HG02870 (cell line): ENCODE results near the gene CLTRN.
"Not testable (repeated sequence)": the region's sequence is repeated elsewhere in the genome, so short reads cannot be mapped to it uniquely, and the experiment has no call there.

ENCODE experiments used
- ATAC-seq: cut with Tn5 transposase; IDR thresholded peaks from one replicate; pipeline ENCODE4 v1.9.1; 2021; ENCODE audit warnings: mild to moderate bottlenecking, moderate library complexity; ENCODE audit not compliant: unreplicated experiment

Gene CLTRN

GRCh38 chrX:15664487-15665444 is at the start of gene CLTRN:
CLTRN (minus strand) TSS chrX:15664805; CDS start chrX:15664775, 30 bp downstream.
- no peak for ATAC-seq

GRCh38 chrX:15704273-15704672 is 39.7 kb upstream of the CLTRN start:
- not testable (repeated sequence) for ATAC-seq

GRCh38 chrX:15703809-15704208 is 39.2 kb upstream of the CLTRN start:
- ATAC-seq, result peak; percentile 67

GRCh38 chrX:15702488-15703371 is 38.1 kb upstream of the CLTRN start:
- ATAC-seq, result no peak

- no peak for ATAC-seq
These were observed 31.9 kb upstream of the CLTRN start for GRCh38 chrX:15696516-15696915.

GRCh38 chrX:15694941-15695451 is 30.4 kb upstream of the CLTRN start:
- no peak for ATAC-seq

GRCh38 chrX:15686818-15687685 is 22.4 kb upstream of the CLTRN start:
- peak; percentile 86 for ATAC-seq

- no peak for ATAC-seq
These were observed 18.6 kb upstream of the CLTRN start for GRCh38 chrX:15683193-15683592.

- ATAC-seq, result no peak
These were observed 16.8 kb upstream of the CLTRN start for GRCh38 chrX:15681433-15681832.

- no peak for ATAC-seq
These were observed 15.8 kb upstream of the CLTRN start for GRCh38 chrX:15680401-15680800.

- ATAC-seq, result no peak
These were observed 14.6 kb upstream of the CLTRN start for GRCh38 chrX:15679246-15679645.

- ATAC-seq, result no peak
These were observed 13.7 kb upstream of the CLTRN start for GRCh38 chrX:15678339-15678738.

- no peak for ATAC-seq
These were observed 12.3 kb upstream of the CLTRN start for GRCh38 chrX:15676886-15677285.

- peak; percentile 66 for ATAC-seq
These were observed 10.9 kb upstream of the CLTRN start for GRCh38 chrX:15675490-15675921.

- peak; percentile 80 for ATAC-seq
These were observed 10.4 kb upstream of the CLTRN start for GRCh38 chrX:15674841-15675489.

GRCh38 chrX:15674514-15674840 is 9.9 kb upstream of the CLTRN start:
- no peak for ATAC-seq

GRCh38 chrX:15673970-15674369 is 9.4 kb upstream of the CLTRN start:
- no peak for ATAC-seq

GRCh38 chrX:15672881-15673280 is 8.3 kb upstream of the CLTRN start:
- ATAC-seq, result no peak

- ATAC-seq, result no peak
These were observed 1.2 kb downstream of the CLTRN start for GRCh38 chrX:15663439-15663838.

- not testable (repeated sequence) for ATAC-seq
These were observed 9.8 kb downstream of the CLTRN start for GRCh38 chrX:15654804-15655203.
